ENCODE results near the gene KDM5B. TPM values are rescaled to one million over a fixed set of nuclear protein-coding genes. Genes with fewer than 3 reads are reported as not detected.

Gene KDM5B
- total RNA-seq, 1 experiment from 2014 or later: 44.6 TPM

- H3K9me3 ChIP-seq (ENCODE audit: control insufficient read depth in 1 of 2, insufficient read depth in 1 of 2, low read depth in 1 of 2, low read length in 2 of 2): no peaks in the 10 kb centered on the region
- H3K4me2 ChIP-seq (ENCODE audit: low read length): no peak overlapping the region
- H3K27ac ChIP-seq (ENCODE audit: low read depth, low read length): no peak overlapping the region
- H3K9me2 ChIP-seq (ENCODE audit: insufficient read depth): no peaks in the 10 kb centered on the region
- ATAC-seq (no peak), DNase-seq (ENCODE audit: low read depth, low spot score) (no peak)
- H3K36me3 ChIP-seq (ENCODE audit: control insufficient read depth in 1 of 2, insufficient read depth in 2 of 2, low read length in 2 of 2): no peaks in the 10 kb centered on the region
- BruUV-seq (replicated peaks): no TSS peak
- RAD21 ChIA-PET (ENCODE audit: low non-redundant PET in 1 of 2, low total read pairs in 2 of 2, uncharacterized antibody in 2 of 2, unreplicated experiment in 2 of 2): no interaction called here
- no peaks in the 10 kb centered on the region for H4K20me1 ChIP-seq (ENCODE audit: insufficient read depth)
- CTCF ChIA-PET: no interaction called here
- H3K4me1 ChIP-seq (ENCODE audit: control insufficient read depth in 1 of 2, insufficient read depth in 2 of 2, low read length in 2 of 2): no peaks in the 10 kb centered on the region
- no peaks in the 10 kb centered on the region for H3K79me2 ChIP-seq (ENCODE audit: insufficient read depth, low read length)
- no peak overlapping the region for H2AFZ ChIP-seq (ENCODE audit: low read depth, low read length, poor library complexity, severe bottlenecking)
- TF ChIP-seq REST (IDR thresholded peaks at IDR 0.05; ENCODE audit: low read depth): no peak
- no peak for TF ChIP-seq SIN3A (IDR thresholded peaks at IDR 0.05; ENCODE audit: low read depth)
- TF ChIP-seq ELF1 (IDR thresholded peaks at IDR 0.05; ENCODE audit: borderline replicate concordance, low read depth): no peak
- TF ChIP-seq CTCF (IDR thresholded peaks at IDR 0.05 in 2 of 3, conservative IDR thresholded peaks at IDR 0.05 in 1 of 3; ENCODE audit: borderline replicate concordance in 1 of 3, insufficient read depth in 1 of 3, low read depth in 2 of 3, low read length in 2 of 3): no peak
- no peak for TF ChIP-seq MAX (IDR thresholded peaks at IDR 0.05)
- TF ChIP-seq SP1 (IDR thresholded peaks at IDR 0.05; ENCODE audit: low read depth): no peak
- TF ChIP-seq ZNF274 (IDR thresholded peaks at IDR 0.05; ENCODE audit: low read depth, low read length): no peak
- TF ChIP-seq YY1 (IDR thresholded peaks at IDR 0.05; ENCODE audit: extremely low read depth, insufficient replicate concordance, low read depth, low read length): no peak
- no peak for TF ChIP-seq ZFX (IDR thresholded peaks at IDR 0.05)
- TF ChIP-seq POLR2A (IDR thresholded peaks at IDR 0.05; ENCODE audit: borderline replicate concordance, extremely low read depth, insufficient read depth, insufficient read length): no peak
- no peak for TF ChIP-seq CEBPB (IDR thresholded peaks at IDR 0.05; ENCODE audit: low read depth)
- TF ChIP-seq ATF3 (IDR thresholded peaks at IDR 0.05): no peak
- TF ChIP-seq JUND (IDR thresholded peaks at IDR 0.05): no peak
- no peak for TF ChIP-seq FOSL1 (IDR thresholded peaks at IDR 0.05; ENCODE audit: low read depth)
- TF ChIP-seq TCF7L2 (IDR thresholded peaks at IDR 0.05; ENCODE audit: borderline replicate concordance, extremely low read depth, insufficient read depth, insufficient read length): no peak
- no peak for TF ChIP-seq SRF (IDR thresholded peaks at IDR 0.05; ENCODE audit: low read depth)
- no peak for TF ChIP-seq RAD21 (IDR thresholded peaks at IDR 0.05; ENCODE audit: low read depth)
- no peak for TF ChIP-seq EGR1 (IDR thresholded peaks at IDR 0.05; ENCODE audit: low read depth)
- POLR2A ChIA-PET: no interaction called here
- H3K9ac ChIP-seq (ENCODE audit: low read length): no peak overlapping the region
- peaks cover 42% of the 10 kb centered on the region for H3K27me3 ChIP-seq (ENCODE audit: insufficient read depth, low read length)
- intact Hi-C loops (cut with micrococcal nuclease): loop anchor here (10.0 kb wide), 1 partner anchor 207 kb away; no protein-coding TSS in a partner anchor
- no peak overlapping the region for H3K4me3 ChIP-seq (replicated peaks in 1 of 2; ENCODE audit: low read depth in 1 of 2, low read length in 2 of 2)
Measured at GRCh38 chr1:202711949-202712635, 96.1 kb downstream of the KDM5B start.

Measured in HCT116 (cell line).